GM18873 (cell line): ENCODE measurements around the gene AFF1.
"Not testable (repeated sequence)": the region's sequence is repeated elsewhere in the genome, so short reads cannot be mapped to it uniquely, and the experiment has no call there.

Source experiments
- ATAC-seq: cut with Tn5 transposase; IDR thresholded peaks from one replicate; pipeline ENCODE4 v1.9.1; 2021; ENCODE audit warnings: mild to moderate bottlenecking, moderate library complexity, moderate number of reproducible peaks; ENCODE audit not compliant: unreplicated experiment, low FRiP score

The AFF1 gene

DNA sequence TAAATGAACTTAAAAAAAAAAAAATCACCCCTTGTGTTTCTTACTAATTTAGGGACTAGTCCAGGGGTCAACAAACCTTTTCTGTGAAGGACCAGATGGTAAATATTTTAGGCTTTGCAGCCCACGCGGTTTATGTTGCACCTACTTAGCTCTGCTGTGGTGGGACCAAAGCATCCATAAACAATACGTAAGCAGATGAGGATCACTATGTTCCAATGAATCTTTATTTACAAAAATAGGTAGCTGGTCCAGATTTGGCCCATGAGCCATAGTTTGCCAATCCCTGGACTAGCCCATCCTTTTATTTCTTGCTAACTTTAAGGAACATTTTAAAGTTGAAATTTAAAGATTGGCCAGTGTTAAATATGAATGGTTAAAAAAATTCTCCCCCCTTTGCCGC is 95.3 kb downstream of the AFF1 start:
- no peak for ATAC-seq

DNA sequence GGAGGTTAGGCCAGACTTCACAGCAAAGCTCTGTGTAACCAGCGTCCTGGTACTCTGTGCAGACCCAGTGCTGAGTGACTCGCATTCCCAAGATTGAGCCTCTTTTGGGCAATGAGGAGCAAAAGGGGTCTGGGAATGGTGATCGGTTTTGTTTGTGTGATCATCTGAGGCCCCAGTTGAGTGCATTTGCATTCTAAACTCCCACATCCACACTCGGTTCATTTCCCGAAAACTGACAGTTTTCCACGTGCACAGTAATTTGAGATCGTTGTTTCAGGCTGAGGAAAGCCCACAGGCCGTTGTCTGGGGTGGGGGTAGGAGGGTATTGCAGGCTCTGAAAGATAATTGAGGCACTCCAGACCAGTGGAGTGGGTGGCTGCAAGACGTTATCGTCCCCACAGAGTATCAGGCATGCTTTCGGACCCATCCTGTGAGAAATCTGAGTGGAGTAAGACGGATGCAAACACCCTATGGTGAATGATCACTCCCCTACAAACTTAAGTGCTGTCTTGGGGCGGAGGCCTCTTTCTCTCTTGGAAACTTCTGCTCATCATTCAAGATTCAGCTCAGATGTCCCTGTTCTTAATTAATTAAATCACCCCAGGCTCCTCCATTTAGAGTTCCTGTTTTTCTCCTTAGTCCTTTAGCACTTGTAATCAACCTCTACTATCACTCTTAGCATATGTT is 96.1 kb downstream of the AFF1 start:
- no peak for ATAC-seq

DNA sequence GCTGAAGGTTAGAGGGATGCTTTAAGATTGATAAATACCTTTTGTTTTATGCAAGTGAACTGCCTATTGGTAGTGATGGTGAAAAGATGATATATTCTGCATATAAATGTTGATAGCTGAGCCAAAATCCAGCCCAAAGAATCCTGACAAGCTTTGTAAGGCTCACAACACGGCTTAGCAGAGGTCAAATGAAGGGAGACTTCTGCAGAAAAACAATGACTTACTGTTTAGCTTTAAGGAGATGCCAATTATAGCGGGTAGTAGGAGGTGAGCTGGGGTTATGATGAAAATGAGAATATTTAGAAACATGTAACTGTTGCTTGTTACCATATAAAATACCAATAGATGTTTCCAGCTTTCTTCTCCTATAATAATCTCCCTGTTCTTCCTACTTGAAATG is 97.1 kb downstream of the AFF1 start:
- ATAC-seq: no peak

DNA sequence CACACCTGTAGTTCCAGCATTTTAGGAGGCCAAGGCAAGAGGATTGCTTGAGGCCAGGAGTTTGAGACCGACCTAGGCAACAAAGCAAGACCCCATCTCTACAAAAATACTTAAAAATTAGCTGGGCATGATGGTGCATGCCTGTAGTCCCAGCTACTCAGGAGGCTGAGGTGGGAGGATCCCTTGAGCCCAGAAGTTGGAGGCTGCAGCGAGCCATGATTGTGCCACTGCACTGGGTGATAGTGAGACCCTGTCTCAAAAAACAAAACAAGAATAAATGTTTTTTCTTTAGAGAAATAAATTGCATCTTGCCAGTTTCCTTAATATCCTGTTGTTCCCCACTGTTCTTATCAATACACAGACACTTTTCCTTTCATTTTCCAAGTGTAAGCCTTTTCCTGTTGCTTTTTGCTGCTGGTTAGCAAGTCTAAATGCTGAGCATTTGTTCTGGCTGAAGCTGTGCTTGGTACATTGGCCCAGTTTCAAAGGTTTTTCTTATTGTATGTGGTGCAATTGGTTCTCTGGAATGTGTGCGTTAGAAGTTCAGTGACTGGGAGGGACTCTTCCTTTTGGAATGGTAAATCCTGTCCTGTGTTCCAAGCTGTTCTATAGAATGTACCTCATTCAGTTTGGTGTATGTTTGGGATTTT is 98.2 kb downstream of the AFF1 start:
- ATAC-seq: no peak

DNA sequence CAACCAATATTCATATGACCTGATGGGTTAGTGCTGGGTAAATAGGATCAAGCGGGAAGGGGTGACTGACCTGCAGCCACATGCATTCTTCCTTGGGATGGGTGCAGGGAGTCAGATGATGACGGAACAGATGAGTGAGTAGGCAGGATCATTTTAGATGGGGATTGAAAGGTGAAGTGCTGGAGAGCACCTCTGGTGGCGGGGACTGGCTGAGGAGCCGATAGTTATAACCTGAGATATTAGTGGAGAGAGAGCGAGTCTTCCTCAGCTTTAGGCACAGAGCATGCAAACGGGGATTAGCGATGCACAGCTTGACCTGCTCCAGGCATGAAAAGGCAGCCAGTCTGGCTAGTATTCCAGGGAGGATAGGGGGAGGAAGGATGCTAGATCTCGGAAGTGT is 99.1 kb downstream of the AFF1 start:
- no peak for ATAC-seq

DNA sequence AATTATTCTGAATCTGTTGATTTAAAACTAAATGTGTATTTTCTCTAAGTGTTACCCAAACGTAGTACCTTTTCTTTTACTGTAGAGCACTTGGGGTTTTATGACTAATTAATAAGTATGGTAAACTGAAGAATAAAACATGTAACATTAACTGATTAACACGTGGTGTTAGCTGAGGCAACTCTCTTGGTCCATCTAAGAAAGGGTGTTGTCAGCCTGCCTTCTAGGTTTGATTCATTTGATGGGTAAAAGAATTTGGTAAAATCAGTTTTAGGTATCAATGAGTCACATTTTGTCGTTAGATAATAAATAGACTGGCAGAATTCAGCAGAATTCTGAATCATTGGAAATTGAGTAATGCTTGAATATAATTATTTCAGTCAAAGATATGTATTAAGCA is 99.7 kb downstream of the AFF1 start:
- ATAC-seq: no peak

DNA sequence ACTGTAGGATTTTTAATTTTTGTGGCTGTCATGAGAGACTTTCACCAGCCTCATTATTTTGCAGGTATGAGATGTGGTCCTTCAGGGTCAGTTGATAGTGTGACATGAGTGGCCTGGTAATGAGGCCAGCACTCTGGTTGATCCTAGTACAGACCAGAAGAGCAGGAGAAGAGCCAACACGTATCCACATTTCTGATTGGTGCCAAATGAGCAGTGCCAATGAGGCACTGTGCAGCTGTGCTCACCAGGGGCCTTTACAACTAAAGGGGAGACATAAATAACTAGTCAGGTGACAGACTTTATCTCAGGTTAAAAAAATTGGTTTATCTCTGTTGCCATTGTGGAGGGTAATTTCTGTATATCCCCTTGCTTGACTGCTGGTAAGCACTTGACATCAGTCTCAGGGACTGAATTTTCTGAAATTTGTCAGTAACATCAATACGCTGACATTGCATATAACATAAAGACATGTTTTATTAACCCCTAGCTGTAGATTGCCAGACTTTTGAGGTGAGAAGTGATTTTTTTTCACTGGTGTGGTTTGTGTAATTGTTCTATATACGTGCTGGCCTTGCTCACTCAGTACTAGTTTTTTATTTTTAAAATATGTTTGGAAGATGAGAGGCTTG is 101.2 kb downstream of the AFF1 start:
- ATAC-seq: no peak

DNA sequence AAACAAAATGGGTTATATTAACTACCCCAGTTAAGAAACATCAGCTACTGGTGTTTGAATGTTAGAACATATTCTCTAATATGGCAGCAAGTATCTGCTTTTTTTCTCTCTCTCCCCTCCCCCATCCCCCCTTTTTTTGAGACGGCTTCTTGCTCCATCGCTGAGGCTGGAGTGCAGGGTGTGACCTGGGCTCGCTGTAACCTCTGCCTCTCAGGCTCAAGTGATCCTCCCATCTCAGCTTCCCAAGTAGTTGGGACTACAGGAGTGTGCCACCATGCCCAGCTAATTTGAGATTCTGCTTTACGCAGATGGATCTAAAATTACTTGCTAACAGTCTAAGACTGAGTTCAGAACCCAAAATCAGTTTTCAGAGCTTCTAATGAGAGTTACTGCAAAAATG is 101.9 kb downstream of the AFF1 start:
- no peak for ATAC-seq

DNA sequence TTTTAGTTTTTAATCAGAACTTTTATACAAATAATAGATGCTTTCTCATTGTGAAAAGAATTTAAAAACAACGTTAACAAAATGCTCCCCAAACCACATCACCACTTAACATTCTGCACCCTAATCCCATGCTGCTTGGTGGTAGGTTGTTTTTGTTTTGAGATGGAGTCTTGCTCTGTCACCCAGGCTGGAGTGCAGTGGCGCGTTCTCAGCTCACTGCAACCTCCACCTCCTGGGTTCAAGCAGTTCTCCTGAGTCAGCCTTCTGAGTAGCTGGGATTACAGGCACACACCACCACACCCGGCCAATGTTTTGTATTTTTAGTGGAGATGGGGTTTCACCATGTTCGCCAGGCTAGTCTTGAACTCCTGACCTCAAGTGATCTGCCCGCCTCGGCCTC is 102.4 kb downstream of the AFF1 start:
- ATAC-seq: not testable (repeated sequence)

DNA sequence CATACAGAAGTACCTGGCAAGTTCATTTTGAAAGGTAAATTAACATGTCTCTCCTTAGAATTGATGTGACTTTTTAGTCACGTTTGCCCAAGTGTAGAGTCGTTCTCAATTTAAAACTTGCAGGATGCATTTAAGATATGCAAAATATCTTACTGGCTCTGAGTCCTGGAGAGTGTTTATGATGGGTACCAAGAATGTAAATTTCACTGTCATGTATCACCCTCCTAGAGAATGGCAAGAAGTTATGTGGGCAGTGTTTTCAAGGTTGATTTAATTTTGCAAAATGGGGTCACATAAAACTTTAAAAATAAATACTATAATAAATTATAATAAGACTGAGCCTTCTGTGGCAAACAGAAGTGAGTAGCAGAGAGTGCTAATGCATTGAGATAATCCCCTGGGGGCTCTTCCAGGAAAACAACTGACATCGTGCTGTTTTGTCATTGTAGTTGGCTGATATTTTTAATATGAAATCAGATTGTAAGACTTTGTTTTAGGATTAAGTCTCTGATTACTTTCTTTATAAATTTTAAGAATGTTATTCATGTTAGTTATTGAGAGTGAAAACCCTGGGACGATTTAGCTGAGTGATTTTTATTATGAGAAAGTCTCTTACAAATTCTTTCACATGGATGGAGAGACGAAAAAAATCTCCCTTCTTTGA is 103.0 kb downstream of the AFF1 start:
- ATAC-seq: no peak

DNA sequence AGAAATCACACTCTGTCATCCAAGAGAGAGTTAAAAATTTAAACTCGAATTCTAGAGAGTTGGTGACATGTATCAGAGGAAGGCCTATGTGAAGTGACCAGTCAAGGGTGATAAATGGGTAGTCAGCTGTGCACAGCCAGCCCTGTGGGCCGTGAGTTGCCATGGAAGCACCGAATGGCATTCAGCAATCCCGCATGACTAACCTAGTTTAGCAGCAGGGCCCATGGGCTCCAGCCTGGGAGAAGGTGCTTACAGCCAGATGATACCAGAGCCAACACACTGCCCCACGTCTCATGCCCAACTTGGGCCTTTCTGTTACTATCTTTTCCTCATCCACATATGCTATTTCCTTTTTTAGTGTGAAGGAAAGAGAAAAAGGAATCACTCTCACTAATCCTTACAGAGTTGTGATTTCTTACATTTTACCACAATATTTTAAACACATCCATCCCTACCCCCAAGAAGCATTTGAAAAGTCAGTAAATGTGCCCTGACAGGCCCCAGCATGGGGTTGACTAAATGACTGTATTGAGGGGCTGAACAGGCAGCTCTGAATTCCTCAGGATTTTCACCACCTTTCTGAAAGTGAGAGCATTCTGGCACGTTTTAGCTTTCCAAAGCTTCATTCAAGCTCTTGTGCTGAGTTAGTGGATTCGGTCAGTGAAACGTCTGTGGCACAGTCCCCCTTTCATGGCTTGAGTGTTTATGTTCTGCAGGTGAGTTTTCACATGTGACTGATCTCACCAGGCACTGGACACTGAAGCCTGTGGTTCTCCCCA is 104.2 kb downstream of the AFF1 start:
- ATAC-seq: no peak

DNA sequence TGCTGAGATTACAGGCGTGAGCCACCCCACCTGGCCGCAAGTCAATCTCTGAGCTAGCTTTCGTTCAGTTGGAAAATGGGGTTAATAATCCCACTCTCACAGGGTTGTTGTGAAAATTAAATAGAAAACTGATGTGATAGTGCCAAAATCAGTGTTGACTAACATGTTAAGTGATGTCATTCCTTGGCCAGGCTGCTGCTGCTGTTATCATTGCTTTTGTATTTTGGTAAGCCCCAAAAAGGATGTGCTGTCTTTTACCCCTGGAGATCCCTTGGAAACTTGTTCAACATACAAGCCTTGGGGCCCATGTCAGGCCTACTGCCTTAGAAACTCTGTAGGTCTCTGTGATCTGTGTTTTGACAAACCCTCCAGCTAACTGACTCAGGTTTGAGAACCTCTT is 106.3 kb downstream of the AFF1 start:
- no peak for ATAC-seq

DNA sequence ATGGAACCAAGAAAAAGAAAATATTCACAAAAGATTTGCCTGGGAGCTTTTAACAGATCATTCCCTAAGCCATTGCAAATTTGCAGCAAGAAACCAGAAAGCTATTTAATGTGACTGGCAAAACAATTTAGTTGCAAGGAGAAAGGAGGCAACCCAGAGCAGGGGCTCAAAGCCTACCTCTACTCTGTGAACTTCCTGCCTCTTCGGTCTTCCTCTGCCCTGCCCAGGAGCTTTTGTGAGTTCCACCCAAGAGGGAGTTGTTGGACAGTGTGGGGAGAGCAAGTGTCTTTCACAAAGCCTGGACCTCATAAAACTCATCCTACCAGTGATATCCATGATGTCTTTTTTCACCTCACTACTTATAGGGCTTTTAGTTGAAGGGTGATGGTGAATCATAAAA is 107.4 kb downstream of the AFF1 start:
- no peak for ATAC-seq

DNA sequence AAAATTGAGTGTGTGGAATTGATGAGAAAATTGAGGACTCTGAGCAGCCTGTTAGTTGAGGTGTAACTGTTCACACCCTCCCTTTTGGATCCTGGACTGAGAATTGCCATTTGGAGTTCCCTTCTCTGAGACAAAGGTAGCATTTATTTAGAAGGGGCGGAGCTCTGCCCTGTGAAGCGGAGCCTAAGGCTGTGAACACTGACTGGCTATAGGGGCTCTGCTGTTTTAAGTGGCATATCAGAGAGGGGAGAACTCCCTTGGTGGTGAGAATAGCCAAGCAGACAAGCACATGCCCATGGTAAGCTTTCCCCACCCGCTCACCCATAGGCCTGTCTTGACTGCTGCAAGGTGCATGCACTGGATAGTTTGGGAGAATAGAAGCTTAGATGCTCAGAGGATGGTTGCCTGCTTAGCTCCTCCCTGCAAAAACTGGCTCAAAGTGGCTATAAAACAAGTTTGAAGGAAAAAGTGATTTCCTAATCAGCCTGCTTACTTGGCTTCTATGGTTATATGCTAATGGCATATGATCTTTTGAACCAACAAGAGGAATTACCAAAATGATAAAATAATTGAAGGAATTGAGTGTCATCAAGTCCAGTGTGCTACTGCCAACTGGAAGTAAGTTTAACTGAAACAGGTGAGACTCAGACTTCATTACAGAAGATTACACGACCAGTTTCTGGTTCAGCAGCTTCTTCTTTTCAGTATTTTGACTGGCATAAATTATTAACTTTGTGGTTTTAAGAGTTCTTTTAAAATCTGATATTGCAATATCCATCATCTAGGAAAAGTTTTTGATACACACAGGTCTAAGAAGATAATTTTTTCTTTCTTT is 108.4 kb downstream of the AFF1 start:
- ATAC-seq: no peak

DNA sequence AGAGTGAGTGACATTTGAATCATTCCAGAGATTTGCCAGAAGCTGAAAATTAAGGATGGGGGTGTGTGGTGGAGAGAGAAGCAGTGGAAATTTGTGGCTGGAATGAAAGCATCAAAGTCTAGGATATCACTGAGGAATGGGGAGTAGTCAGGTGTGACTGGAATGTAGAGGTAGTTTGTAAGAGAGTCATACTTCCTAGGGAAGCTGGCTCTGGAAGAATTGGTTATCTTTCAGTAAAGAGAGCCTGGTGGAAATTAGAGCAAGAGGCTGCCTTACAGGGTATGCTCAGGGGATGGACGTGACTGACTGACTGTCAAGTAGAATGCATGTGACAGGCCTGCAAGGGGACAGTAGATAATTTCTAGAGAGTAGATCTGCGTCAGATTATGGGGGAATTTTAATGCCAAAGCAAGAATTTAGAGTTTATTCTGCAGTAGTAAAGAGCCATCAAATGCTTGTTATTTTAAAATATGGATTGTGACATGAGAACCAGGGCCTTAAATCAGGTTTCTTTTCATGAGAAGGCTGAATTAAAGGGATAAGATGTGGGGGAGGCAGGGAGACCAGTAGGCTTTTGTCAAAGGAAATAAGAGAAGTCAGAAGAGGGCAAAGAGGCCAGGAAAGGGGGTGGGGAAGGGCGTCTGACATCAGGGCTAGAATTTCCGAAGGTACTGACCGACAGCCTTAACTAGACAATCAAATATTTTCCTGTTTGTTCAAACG is 109.9 kb downstream of the AFF1 start:
- no peak for ATAC-seq

DNA sequence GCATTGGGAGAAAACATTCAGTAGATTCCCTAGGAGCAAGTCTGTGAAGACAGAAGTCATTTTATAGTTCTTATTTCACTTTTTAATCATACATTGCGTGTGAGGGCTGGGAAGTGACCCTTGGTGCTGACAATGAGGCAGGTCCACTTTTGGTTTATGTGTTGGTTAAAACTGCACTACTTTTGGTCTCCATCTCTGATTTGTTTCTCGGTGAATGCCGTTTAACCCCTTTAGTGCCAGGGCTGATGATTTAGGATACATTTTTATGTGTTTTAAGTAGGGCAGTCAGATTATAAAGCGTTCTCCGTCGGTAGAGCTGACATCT is 110.4 kb downstream of the AFF1 start:
- no peak for ATAC-seq

DNA sequence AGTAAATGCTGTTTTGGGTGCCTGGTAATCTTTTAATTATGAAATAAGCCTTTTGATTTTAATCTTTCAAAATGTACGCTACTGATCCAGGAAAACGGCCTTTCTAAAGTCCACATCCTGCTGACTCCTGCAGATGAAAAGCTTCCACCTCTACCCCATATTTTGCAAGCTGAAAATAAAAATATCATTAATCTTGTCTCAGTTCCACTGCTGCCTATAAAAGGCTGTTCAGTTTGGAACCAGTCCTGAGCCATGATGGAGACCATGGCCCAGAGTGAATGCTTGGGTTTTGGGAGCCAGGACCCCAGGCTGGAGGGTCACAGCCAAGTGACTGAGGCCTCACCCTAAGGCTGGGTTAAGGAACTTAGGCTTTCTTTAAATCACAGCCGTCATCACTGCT is 110.8 kb downstream of the AFF1 start:
- ATAC-seq: no peak

DNA sequence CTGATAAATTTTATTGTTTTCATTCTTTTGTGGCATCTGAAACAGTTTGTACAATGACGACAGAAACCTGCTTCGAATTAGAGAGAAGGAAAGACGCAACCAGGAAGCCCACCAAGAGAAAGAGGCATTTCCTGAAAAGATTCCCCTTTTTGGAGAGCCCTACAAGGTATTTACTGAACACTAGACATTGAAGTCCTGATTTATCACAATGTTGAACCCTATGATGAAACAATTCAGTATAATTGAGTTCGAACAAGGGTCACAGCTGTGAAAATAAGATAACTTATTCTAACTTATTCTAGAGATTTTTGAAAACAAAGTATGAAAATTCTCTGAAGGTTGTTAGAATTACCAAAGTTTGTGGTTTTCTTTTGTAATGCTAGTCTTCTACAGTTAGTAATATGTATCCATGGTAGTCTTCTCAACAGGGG is 111.3 kb downstream of the AFF1 start:
- no peak for ATAC-seq

DNA sequence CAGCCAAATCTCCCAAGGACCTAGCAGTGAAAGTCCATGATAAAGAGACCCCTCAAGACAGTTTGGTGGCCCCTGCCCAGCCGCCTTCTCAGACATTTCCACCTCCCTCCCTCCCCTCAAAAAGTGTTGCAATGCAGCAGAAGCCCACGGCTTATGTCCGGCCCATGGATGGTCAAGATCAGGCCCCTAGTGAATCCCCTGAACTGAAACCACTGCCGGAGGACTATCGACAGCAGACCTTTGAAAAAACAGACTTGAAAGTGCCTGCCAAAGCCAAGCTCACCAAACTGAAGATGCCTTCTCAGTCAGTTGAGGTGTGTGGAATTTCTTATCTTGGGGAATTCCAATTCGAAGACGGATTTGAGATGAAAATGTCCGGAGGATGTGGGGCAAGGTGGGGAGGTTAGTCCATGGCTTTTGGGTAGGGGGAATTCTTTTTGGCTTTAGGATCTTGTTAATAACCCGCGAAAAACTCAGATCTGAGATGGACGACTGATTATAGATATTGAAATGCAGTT is 112.5 kb downstream of the AFF1 start:
- no peak for ATAC-seq
